CD4-positive, alpha-beta T cell (primary cell): ENCODE measurements around the gene ABHD5. TPM values are rescaled to one million over a fixed set of nuclear protein-coding genes. Genes with fewer than 3 reads are reported as not detected.

Source experiments
- ATAC-seq: fragments of 200-7000 bp; cut with Tn5 transposase; one replicate; pipeline ENCODE4 v1.10.0; 2022; ENCODE audit warnings: mild to moderate bottlenecking; ENCODE audit not compliant: poor library complexity
- CTCF ChIA-PET: fragments of 350-600 bp; sonication (Branson Sonifier 250); formaldehyde crosslinking; loops from one replicate; lab custom pipeline; 2021; ENCODE audit warnings: antibody characterized with exemption, inconsistent platforms; lab: Charles Lee
- POLR2A ChIA-PET: fragments of 350-600 bp; sonication (Branson Sonifier 250); formaldehyde crosslinking; loops from one replicate; lab custom pipeline; 2021; ENCODE audit warnings: antibody characterized with exemption, inconsistent platforms; lab: Charles Lee
- DNase-seq, 14 experiments: peaks; one replicate each; pipeline ENCODE4 v3.0.0-alpha.2; 2013 to 2020; ENCODE audit warnings: mixed read lengths in 2 of 14
- H3K27ac ChIP-seq, 2 donors: one replicate each; pipeline versions ENCODE4 v1.5.1 to v1.7.0; 2013; ENCODE audit warnings: low read length in 2 of 2, low read depth in 1 of 2, mild to moderate bottlenecking in 1 of 2
- H3K27me3 ChIP-seq, 2 experiments: 1 replicate in 1 of 2; 2 replicates in 1 of 2; pipeline versions ENCODE4 v1.6.1 to v1.7.0; 2013; ENCODE audit warnings: low read length in 2 of 2, control low read depth in 1 of 2, mild to moderate bottlenecking in 1 of 2, moderate library complexity in 1 of 2; ENCODE audit not compliant: insufficient read depth in 2 of 2, control insufficient read depth in 1 of 2
- H3K36me3 ChIP-seq: one replicate; pipeline ENCODE4 v1.6.1; 2013; ENCODE audit warnings: low read length, control low read depth; ENCODE audit not compliant: insufficient read depth
- H3K4me1 ChIP-seq: one replicate; pipeline ENCODE4 v1.6.1; 2013; ENCODE audit warnings: low read length, control low read depth; ENCODE audit not compliant: insufficient read depth
- H3K4me3 ChIP-seq: one replicate; pipeline ENCODE4 v1.5.1; 2013; ENCODE audit warnings: mild to moderate bottlenecking, low read length, moderate library complexity
- H3K9me3 ChIP-seq, 2 experiments: 1 replicate in 1 of 2; 2 replicates in 1 of 2; pipeline versions ENCODE4 v1.6.1 to v1.7.0; 2013; ENCODE audit warnings: low read length in 2 of 2, mild to moderate bottlenecking in 2 of 2, control low read depth in 1 of 2, moderate library complexity in 1 of 2; ENCODE audit not compliant: control insufficient read depth in 1 of 2, insufficient read depth in 1 of 2
- H3K27ac Mint-ChIP-seq: one replicate; pipeline ENCODE4 v1.8.0; 2020; ENCODE audit warnings: mixed read lengths
- H3K27me3 Mint-ChIP-seq: one replicate; pipeline ENCODE4 v1.8.0; 2021; ENCODE audit warnings: mixed read lengths
- H3K36me3 Mint-ChIP-seq: one replicate; pipeline ENCODE4 v1.8.0; 2021; ENCODE audit warnings: low read depth, mixed read lengths
- H3K4me1 Mint-ChIP-seq: one replicate; pipeline ENCODE4 v1.8.0; 2021; ENCODE audit warnings: low read depth, mixed read lengths
- H3K4me3 Mint-ChIP-seq: one replicate; pipeline ENCODE4 v1.8.0; 2020; ENCODE audit warnings: mild to moderate bottlenecking, mixed read lengths
- H3K9me3 Mint-ChIP-seq: one replicate; pipeline ENCODE4 v1.8.0; 2020; ENCODE audit warnings: mixed read lengths
- CTCF ChIP-seq: fragments of 200-600 bp; IDR thresholded peaks from one replicate; pipeline ENCODE4 v1.8.0; 2022; ENCODE audit warnings: antibody characterized with exemption, mild to moderate bottlenecking
- intact Hi-C, 2 experiments: fragments of 100-400 bp; cut with DNase I in 1 of 2; cut with micrococcal nuclease in 1 of 2; formaldehyde crosslinking; loops; one replicate each; pipeline versions ENCODE4 v1.15.1 to v1.9.0; 2023 to 2025; cut with DNase I, micrococcal nuclease
- total RNA-seq, 174 experiments: library from RNA in 2 of 174; stranded (reverse) in 2 of 174; gene quantifications; one replicate each; pipeline ENCODE4 v1.2.3 and lab custom pipeline; 2021 to 2026

ABHD5 gene
- total RNA-seq, 2 experiments from 2014 or later: 6.4 to 9.3 TPM

GRCh38 chr3:43762451-43762850 is 71.7 kb downstream of the ABHD5 start:
- ATAC-seq (no peak), DNase-seq (no peak)
- H3K27me3 ChIP-seq: no peaks in the 10 kb centered on the region
- no peak overlapping the region for H3K27ac ChIP-seq
- H3K4me3 ChIP-seq: no peak overlapping the region
- peaks cover 17% of the 10 kb centered on the region for H3K4me1 ChIP-seq
- Mint-ChIP-seq H3K27ac (no peak overlapping the region), H3K9me3 (no peaks in the 10 kb centered on the region), H3K27me3 (no peaks in the 10 kb centered on the region), H3K36me3 (no peaks in the 10 kb centered on the region), H3K4me3 (no peak overlapping the region), H3K4me1 (peaks cover 20% of the 10 kb centered on the region)
- POLR2A ChIA-PET: no interaction called here
- intact Hi-C loops: loop anchor here in 1 of 2 experiments (5.0 kb wide), 1 partner anchor 220 kb away; no protein-coding TSS in a partner anchor
- no peak for TF ChIP-seq CTCF
- no peaks in the 10 kb centered on the region for H3K9me3 ChIP-seq
- CTCF ChIA-PET: no interaction called here
- no peaks in the 10 kb centered on the region for H3K36me3 ChIP-seq

- Histone ChIP-seq H3K27ac (no peak overlapping the region), H3K36me3 (no peaks in the 10 kb centered on the region), H3K27me3 (no peaks in the 10 kb centered on the region), H3K4me1 (peaks cover 13% of the 10 kb centered on the region), H3K9me3 (no peaks in the 10 kb centered on the region), H3K4me3 (no peak overlapping the region)
- POLR2A ChIA-PET: no interaction called here
- H3K27me3 Mint-ChIP-seq: peaks cover 1% of the 10 kb centered on the region
- no peaks in the 10 kb centered on the region for H3K9me3 Mint-ChIP-seq
- no peaks in the 10 kb centered on the region for H3K36me3 Mint-ChIP-seq
- H3K27ac Mint-ChIP-seq: no peak overlapping the region
- CTCF ChIA-PET: no interaction called here
- ATAC-seq: no peak
- no peak for TF ChIP-seq CTCF
- no peak for DNase-seq
- no peak overlapping the region for H3K4me3 Mint-ChIP-seq
- intact Hi-C loops: loop anchor here in 1 of 2 experiments (5.0 kb wide), 1 partner anchor 222 kb away; no protein-coding TSS in a partner anchor
- peaks cover 13% of the 10 kb centered on the region for H3K4me1 Mint-ChIP-seq
Observed at GRCh38 chr3:43764056-43764455, 73.3 kb downstream of the ABHD5 start.

GRCh38 chr3:43764471-43764870 is 73.7 kb downstream of the ABHD5 start:
- H3K4me3 Mint-ChIP-seq: no peak overlapping the region
- H3K9me3 Mint-ChIP-seq: no peaks in the 10 kb centered on the region
- peaks cover 5% of the 10 kb centered on the region for H3K27me3 Mint-ChIP-seq
- Histone ChIP-seq H3K36me3 (no peaks in the 10 kb centered on the region), H3K4me1 (peaks cover 13% of the 10 kb centered on the region), H3K27me3 (no peaks in the 10 kb centered on the region), H3K9me3 (no peaks in the 10 kb centered on the region), H3K4me3 (no peak overlapping the region), H3K27ac (no peak overlapping the region)
- H3K27ac Mint-ChIP-seq: no peak overlapping the region
- ATAC-seq (no peak), DNase-seq (no peak)
- intact Hi-C loops: loop anchor here in 1 of 2 experiments (5.0 kb wide), 1 partner anchor 222 kb away; no protein-coding TSS in a partner anchor
- TF ChIP-seq CTCF: no peak
- CTCF ChIA-PET: no interaction called here
- H3K36me3 Mint-ChIP-seq: no peaks in the 10 kb centered on the region
- POLR2A ChIA-PET: no interaction called here
- H3K4me1 Mint-ChIP-seq: peaks cover 12% of the 10 kb centered on the region
